Activated T-helper 2 cell treated with anti-CD3 and anti-CD28 coated beads, Interferon-gamma antibody, Interleukin-2, Interleukin-4, amounts not matched to agents 10 μg/mL and 5 μg/mL and 100 μg/mL, durations not matched to agents 14 hours and 24 hours and 36 hours (primary cell): ENCODE measurements around the gene KRT2. TPM values are rescaled to one million over a fixed set of nuclear protein-coding genes. Genes with fewer than 3 reads are reported as not detected.

Experiments
- DNase-seq: peaks from one replicate; pipeline ENCODE4 v3.0.0; 2021; ENCODE audit warnings: low spot score
- H3K27ac Mint-ChIP-seq: one replicate; pipeline ENCODE4 v1.8.0; 2021; ENCODE audit warnings: mixed read lengths
- H3K27me3 Mint-ChIP-seq: one replicate; pipeline ENCODE4 v1.8.0; 2021; ENCODE audit warnings: low read depth, mixed read lengths
- H3K36me3 Mint-ChIP-seq: one replicate; pipeline ENCODE4 v1.8.0; 2021; ENCODE audit warnings: low read depth, mixed read lengths
- H3K4me1 Mint-ChIP-seq: one replicate; pipeline ENCODE4 v1.8.0; 2021; ENCODE audit warnings: low read depth, mixed read lengths
- H3K4me3 Mint-ChIP-seq: one replicate; pipeline ENCODE4 v1.8.0; 2021; ENCODE audit warnings: low read depth, mild to moderate bottlenecking, moderate library complexity, mixed read lengths
- H3K9me3 Mint-ChIP-seq: one replicate; pipeline ENCODE4 v1.8.0; 2021; ENCODE audit warnings: mixed read lengths
- intact Hi-C: fragments of 100-400 bp; cut with micrococcal nuclease; formaldehyde crosslinking; loops from one replicate; pipeline ENCODE4 v1.15.1; 2023
- total RNA-seq: library from RNA; stranded (reverse); gene quantifications from 2 replicates; pipeline ENCODE4 v1.2.3, GENCODE V29; 2022

KRT2 gene
- total RNA-seq, 1 donor from 2014 or later = not detected

DNA sequence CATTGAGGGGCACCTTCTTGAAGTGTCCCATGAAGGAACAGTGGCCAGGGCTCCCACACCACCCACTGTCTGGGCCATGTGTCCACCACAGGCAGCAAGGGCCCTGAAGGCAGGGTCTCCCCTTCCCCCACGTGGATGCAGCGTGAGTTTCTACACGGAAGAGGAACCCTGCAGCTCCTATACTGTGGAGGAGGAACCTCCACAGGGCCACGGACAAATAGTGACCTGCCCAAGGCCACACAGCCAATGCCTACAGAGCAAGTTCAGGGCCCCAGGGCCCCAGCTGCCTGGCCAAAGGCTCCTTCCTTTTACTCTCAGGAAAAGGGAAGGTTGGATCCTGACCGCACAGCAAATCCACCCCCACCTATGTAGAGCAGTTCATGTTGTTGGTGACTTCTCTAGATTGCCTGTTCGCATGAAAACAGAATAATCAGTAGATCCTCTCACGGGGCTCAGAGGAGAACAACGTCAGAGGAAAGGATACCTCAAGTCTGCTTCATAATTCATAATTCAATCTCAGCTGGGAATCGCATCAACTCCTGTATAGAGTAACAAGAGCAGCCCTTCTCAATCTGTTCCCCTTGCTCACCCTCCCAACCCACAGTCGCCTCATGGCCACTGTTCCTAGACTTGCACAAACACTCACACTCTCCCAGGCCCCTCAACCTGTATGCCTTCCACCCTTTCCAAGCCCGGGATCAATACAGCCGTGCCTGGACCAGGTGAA, 22.6 kb downstream of the KRT2 start:
- Mint-ChIP-seq H3K4me3 (no peak overlapping the region), H3K9me3 (no peaks in the 10 kb centered on the region), H3K36me3 (no peaks in the 10 kb centered on the region), H3K27ac (no peak overlapping the region), H3K27me3 (peaks cover 16% of the 10 kb centered on the region), H3K4me1 (peaks cover 25% of the 10 kb centered on the region)
- intact Hi-C loops = no loop called here
- no peak for DNase-seq

DNA sequence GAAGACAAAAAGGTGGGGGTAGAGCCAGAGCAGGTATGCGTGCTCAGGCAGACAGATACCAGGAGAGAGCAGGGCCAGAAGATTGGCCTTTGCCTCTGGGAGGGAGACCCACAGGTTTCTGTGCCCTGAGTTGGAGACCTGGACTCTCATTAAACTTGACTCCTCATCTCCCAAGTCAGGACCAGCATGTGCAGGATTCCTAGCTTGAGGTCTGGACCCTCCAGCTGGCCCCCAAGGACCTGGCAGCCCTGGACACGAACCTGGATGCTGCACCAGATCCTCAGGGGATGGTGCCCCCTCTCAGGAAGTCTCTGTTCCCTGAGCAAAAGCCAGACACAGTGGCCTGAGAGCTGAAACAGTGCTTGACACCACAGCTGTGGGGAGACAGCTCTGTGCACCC, 23.2 kb downstream of the KRT2 start:
- no peak overlapping the region for H3K27ac Mint-ChIP-seq
- H3K27me3 Mint-ChIP-seq = peaks cover 18% of the 10 kb centered on the region
- DNase-seq = no peak
- peaks cover 20% of the 10 kb centered on the region for H3K4me1 Mint-ChIP-seq
- no peaks in the 10 kb centered on the region for H3K9me3 Mint-ChIP-seq
- intact Hi-C loops = no loop called here
- H3K36me3 Mint-ChIP-seq = no peaks in the 10 kb centered on the region
- H3K4me3 Mint-ChIP-seq = no peak overlapping the region

DNA sequence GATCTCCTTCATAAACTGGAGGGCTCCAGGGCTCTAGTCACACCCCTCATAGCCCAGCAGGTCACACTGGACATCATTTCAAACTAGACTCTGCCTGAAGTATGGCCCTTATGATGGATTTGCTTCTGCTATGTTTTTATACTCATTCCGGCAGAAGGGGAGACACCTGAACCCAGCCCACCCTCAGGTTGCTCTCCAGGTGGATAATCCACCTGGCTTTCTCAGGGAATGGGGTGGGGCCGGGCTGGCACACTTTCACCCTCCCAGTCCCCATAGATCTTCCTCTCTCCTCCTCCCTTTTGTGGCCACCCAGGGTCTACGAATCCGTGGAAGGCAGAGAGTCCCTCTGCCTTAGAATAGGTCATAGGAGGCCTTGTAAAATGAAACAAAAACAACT, 23.9 kb downstream of the KRT2 start:
- Mint-ChIP-seq H3K4me1 (peaks cover 14% of the 10 kb centered on the region), H3K27ac (no peak overlapping the region), H3K36me3 (no peaks in the 10 kb centered on the region), H3K27me3 (peaks cover 19% of the 10 kb centered on the region), H3K9me3 (no peaks in the 10 kb centered on the region), H3K4me3 (no peak overlapping the region)
- intact Hi-C loops = no loop called here
- DNase-seq = no peak

DNA sequence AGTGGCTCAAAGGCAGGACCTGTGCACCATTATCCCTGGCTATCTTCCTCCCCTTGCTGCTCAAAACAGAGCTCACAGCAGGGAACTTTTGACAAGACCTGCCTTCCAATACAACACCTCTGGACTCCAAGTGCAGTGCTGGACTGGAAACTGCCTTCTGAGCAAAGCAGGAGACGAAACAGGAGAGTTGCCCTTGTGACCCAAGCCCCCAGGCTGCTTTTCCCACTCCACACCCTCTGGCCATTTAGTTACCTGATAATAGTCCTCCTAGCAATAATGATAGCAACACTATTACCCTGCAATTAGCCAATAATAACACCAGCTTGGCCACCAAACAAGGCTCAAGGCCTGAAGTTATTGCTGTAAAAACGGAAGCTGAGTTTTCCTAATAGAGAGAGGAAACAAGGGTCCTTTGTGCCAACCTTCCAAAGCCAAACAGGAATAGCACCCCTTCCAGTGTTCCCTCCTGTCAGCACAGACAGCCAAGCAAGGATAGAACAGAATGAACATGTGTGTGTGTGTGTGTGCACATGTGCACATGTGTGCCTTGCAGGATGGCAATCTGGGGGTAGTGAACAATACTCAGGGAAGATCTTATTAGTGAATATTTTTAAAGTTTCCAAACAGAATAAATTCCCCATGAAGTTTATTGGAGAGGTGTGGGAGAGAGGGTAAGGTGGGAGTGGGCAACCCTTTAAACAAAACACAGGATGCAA, 24.5 kb downstream of the KRT2 start:
- no peak for DNase-seq
- intact Hi-C loops = no loop called here

DNA sequence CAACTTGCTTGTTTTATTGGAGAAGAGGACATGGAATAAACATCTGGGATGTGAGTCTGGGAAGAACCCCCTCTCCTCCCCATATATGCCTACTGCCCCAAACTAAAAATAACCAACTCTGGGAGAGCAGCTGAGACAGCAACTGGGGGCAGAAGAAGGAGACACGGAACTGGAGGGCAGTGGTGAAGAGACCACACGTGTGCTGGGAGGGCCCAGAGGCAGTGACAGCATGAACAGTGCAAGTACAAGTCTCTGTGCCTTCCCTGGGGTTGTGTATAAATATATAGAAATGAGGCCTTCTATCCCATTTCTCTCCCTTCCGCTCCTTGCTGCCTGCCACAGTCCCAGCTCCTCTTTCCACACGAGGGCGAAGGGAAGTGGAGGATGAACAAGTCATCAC, 29.7 kb downstream of the KRT2 start:
- DNase-seq = no peak
- no peak overlapping the region for H3K27ac Mint-ChIP-seq

More for the DNA sequence above, 24.5 kb downstream of the KRT2 start:
- no peaks in the 10 kb centered on the region for H3K36me3 Mint-ChIP-seq
- peaks cover 13% of the 10 kb centered on the region for H3K4me1 Mint-ChIP-seq
- no peak overlapping the region for H3K4me3 Mint-ChIP-seq
- no peak overlapping the region for H3K27ac Mint-ChIP-seq
- H3K27me3 Mint-ChIP-seq = peaks cover 23% of the 10 kb centered on the region
- H3K9me3 Mint-ChIP-seq = no peaks in the 10 kb centered on the region

DNA sequence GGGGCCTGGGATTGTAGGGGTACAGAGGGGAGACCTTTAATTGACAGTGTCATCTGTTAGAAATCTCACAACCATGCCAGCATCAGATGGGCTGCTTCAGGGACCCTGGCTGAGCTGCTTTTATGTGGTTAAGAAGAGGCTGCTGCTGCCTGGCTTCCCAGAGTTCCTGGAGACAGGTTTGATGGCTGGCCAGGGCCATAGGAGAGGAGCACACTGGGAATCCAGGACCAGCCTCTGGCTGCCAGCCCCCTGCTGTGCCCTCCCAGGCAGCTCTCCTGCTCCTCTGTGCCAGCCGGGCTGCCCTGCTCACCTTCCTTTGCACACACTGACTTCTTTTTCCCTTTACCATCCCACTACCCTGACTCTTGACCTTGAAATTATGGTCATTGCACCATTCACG, 33.1 kb downstream of the KRT2 start:
- Mint-ChIP-seq H3K9me3 (no peaks in the 10 kb centered on the region), H3K4me1 (peaks cover 20% of the 10 kb centered on the region), H3K36me3 (no peaks in the 10 kb centered on the region), H3K27me3 (peaks cover 13% of the 10 kb centered on the region), H3K4me3 (no peak overlapping the region), H3K27ac (no peak overlapping the region)
- DNase-seq = no peak
- intact Hi-C loops = no loop called here

More for the DNA sequence above, 29.7 kb downstream of the KRT2 start:
- Mint-ChIP-seq H3K4me3 (no peak overlapping the region), H3K4me1 (peaks cover 11% of the 10 kb centered on the region), H3K27me3 (peaks cover 23% of the 10 kb centered on the region), H3K36me3 (no peaks in the 10 kb centered on the region), H3K9me3 (no peaks in the 10 kb centered on the region)
- intact Hi-C loops = no loop called here

DNA sequence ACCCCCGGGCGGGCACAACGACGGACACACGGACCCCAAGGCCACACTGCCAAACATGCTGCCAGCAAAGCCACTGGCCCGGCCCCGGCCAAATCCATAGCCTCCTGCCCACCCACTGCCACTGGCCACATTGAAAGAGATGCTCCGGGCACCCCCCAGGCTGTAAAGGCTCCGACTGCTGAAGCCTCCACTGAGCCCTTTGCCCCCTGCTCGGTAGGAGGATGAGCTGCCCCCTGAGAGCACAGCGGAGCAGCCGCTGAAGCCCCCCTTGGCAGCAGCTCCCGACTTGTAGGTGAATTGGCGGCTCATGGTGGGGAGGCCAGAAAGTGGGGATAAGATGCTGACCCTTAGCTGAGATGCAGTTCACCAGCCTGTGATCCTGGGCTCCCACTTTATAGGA, 33.8 kb downstream of the KRT2 start, which contains the start of gene KRT73:
Gene KRT73 (minus strand): TSS at position 344 of the 400 bp plus-strand sequence. CDS start 35 bp downstream, at position 309.
- intact Hi-C loops = no loop called here
- H3K4me3 Mint-ChIP-seq = no peak within 1 kb of the TSS

DNA sequence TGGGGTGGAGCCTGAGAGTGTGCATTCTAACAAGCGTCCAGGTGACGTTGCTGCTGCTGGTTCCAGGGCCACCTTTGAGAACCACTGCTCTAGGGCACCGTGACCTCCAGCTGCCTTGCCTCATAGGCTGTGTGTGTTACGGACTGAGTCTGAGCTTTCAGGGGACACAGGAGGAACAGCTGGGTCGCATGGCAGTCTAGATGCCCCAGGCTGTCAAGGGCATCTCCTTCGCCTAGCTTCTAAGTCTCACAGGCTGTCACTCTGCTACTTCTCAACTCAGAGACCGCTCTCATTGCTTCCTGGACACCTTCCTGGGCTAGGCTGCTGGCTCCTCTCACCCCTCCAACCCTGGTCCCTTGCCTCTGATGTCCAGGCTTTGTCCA, 34.6 kb downstream of the KRT2 start:
- no peak overlapping the region for H3K27ac Mint-ChIP-seq
- H3K4me3 Mint-ChIP-seq = no peak overlapping the region
- no peaks in the 10 kb centered on the region for H3K9me3 Mint-ChIP-seq
- no peaks in the 10 kb centered on the region for H3K36me3 Mint-ChIP-seq
- DNase-seq = no peak
- intact Hi-C loops = no loop called here
- peaks cover 8% of the 10 kb centered on the region for H3K27me3 Mint-ChIP-seq
- peaks cover 29% of the 10 kb centered on the region for H3K4me1 Mint-ChIP-seq

More for the DNA sequence above, 33.8 kb downstream of the KRT2 start, which contains the start of gene KRT73:
- Mint-ChIP-seq H3K27ac (no peak within 1 kb of the TSS), H3K27me3 (peaks cover 12% of the 10 kb centered on the region), H3K4me1 (peaks cover 24% of the 10 kb centered on the region), H3K36me3 (no peaks in the 10 kb centered on the region), H3K9me3 (no peaks in the 10 kb centered on the region)
- DNase-seq = no peak

DNA sequence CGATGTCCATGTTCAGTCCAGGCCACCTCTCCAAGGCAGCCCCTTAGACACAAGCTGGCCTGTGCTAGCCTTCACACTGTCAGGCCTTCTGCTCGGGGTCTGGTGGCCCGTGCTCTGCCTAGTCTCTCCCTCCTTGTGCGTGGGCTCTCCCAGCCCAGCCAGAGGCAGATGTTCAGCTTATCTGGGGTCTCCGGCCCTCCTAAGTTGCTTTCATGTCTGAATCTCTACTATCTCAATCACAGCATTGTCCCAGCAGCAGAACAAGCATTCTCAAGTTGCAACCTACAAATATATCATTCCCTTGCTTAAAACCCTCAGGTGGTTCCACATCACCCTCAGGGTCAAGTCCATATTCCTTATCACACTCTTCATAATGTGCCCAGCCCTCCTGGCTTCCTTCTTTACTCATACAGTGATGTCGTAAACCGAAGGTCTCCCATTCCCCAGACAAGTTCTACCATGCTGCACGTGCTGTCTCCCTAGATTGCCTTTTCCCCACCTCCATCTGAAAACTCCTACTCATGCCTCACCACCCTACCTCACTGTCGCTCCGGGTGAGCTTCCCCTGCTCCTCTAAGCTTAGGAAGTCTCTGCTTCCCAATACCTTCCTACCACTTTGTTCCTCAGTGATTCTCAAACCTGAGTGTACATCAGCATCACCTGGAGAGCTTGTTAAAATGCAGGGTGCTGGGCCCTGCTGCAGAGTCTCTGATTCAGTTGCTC, 35.2 kb downstream of the KRT2 start:
- Mint-ChIP-seq H3K36me3 (no peaks in the 10 kb centered on the region), H3K4me3 (no peak overlapping the region), H3K4me1 (peaks cover 29% of the 10 kb centered on the region), H3K27me3 (peaks cover 8% of the 10 kb centered on the region), H3K27ac (no peak overlapping the region), H3K9me3 (no peaks in the 10 kb centered on the region)
- intact Hi-C loops = no loop called here
- peak; percentile 3 for DNase-seq

DNA sequence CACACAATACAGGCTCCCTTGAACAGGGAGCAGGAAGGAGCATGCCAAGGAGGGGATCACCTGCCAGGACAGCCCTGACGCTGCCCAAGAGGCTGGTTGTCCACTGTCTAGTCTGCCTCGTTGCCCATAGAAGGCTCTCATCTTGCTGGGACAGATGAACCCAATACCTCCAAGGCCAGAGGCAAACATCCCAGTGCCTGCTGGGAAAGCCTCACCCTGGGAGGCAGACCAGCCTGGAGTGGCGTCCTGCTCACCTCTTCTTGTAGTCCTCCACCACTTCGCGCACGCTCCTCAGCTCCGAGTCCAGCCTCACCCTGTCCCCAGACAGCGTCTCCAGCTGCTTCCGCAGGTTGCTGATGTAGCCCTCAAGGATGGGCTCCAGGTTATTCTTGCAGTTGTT, 36.1 kb downstream of the KRT2 start:
- Mint-ChIP-seq H3K4me3 (no peak overlapping the region), H3K27me3 (peaks cover 8% of the 10 kb centered on the region), H3K36me3 (no peaks in the 10 kb centered on the region), H3K27ac (peak overlapping the region; percentile 6), H3K4me1 (peaks cover 27% of the 10 kb centered on the region), H3K9me3 (no peaks in the 10 kb centered on the region)
- DNase-seq = peak; percentile 4
- intact Hi-C loops = no loop called here

DNA sequence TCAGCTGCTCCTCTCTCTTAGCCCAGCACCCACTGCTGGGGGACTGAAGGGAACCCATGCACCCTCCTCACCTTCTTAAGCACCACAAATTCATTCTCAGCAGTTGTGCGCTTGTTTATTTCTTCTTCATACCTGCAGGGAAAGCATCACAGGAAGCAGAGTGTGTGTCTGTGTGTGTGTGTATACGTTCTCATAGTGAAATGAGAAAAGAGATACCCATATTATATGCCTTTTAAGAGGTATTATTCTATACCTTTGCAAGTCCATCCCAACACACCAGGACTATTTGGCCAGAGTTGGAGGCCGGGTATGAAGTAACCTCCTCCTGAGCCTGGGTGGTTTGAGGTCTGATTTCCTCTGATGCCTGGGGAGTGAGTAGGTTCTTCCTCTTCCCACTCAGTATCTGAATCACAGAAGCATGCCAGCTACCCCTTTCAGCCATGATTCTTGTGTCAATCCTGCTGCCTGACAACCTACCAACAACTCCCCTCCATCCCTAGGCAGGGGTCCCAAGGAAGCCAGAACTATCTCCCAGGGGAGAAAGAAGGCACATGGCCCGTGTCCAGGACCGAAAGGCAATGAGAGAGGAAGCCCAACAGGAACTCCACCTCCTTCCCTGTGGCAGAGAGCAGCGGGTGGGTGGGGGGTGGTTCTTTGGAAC, 36.7 kb downstream of the KRT2 start:
- H3K27me3 Mint-ChIP-seq = peaks cover 8% of the 10 kb centered on the region
- H3K4me1 Mint-ChIP-seq = peaks cover 32% of the 10 kb centered on the region
- H3K27ac Mint-ChIP-seq = peak overlapping the region; percentile 48
- DNase-seq = peak; percentile 6
- intact Hi-C loops = no loop called here
- H3K36me3 Mint-ChIP-seq = no peaks in the 10 kb centered on the region
- no peaks in the 10 kb centered on the region for H3K9me3 Mint-ChIP-seq
- no peak overlapping the region for H3K4me3 Mint-ChIP-seq

DNA sequence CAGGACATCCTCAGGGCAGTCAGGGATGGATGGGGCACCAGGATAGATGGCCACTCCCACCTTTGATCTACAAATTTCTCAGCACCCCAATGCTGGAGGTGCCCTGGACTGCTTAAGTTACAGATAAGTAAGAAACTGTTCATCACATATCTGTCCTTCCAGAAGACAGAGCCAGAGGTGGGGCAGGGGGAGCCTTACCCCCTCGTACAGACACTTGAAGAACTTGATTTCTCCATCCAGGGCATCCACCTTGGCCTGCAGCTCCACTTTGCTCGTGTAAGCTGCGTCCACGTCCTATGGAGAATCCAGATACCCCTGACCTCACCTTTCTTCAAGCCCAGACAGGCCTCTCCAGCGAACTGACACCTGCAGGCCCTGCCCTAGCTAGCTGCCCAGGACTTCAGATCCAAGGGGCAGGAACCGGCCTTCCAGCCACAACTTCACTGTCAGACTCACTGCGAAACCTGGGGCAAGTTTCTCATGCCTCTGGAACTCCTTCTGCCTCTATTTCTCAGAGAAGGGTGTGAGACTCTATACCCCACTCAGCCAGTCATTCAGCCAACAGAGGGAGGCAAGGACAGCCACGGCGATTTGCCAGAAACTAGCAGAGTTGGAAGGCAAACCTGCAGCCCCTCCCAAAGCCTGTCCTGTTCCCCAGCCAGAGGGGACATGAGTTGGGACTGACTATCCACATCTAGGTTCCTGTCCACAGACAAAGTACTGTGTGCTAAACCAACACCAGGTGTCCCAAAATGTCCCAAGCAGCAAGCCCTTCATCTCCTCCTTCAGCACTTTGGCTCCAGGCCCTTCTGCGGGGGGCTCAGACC, 37.4 kb downstream of the KRT2 start:
- Mint-ChIP-seq H3K9me3 (no peaks in the 10 kb centered on the region), H3K4me1 (peaks cover 36% of the 10 kb centered on the region), H3K36me3 (no peaks in the 10 kb centered on the region), H3K27me3 (peaks cover 8% of the 10 kb centered on the region), H3K4me3 (no peak overlapping the region), H3K27ac (no peak overlapping the region)
- intact Hi-C loops = no loop called here
- peak; percentile 6 for DNase-seq
